GM19395 (cell line): ENCODE measurements around the gene RALA.

Source experiments
- ATAC-seq: cut with Tn5 transposase; IDR thresholded peaks from one replicate; pipeline ENCODE4 v1.9.1; 2021; ENCODE audit warnings: mild to moderate bottlenecking, moderate library complexity; ENCODE audit not compliant: unreplicated experiment

The RALA gene

DNA sequence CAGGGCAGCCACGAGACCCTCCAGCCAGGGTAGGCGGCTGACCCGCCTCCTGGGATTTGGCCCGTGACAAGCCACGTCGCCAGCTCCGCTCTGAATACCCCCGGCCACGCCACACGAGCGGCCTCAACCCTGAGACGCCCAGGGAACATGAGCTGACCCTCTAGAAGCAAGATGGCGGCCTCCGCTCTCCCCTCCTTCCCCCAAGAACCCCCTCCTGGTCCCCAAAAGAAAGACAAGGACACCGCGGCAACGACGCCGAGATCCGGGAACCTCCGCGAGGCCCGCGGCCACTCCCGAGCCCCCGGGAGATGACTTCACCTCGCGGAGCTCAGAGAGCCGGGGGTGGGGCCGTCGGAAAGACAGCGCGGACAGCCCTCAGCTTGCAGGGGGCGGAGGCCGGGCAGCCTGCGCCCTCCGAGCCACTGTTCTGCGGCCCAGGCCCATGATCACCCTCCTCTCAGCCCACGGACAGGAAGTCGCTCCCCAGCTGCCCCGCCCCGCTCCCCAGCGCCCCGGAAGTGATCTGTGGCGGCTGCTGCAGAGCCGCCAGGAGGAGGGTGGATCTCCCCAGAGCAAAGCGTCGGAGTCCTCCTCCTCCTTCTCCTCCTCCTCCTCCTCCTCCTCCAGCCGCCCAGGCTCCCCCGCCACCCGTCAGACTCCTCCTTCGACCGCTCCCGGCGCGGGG lies at the start of gene RALA:
Gene RALA, plus strand, starts transcription at position 526 of the 685 bp plus-strand sequence. CDS start 63,096 bp downstream, outside the sequence.
- peak; percentile 95 for ATAC-seq

GRCh38 chr7:39574673-39575349 lies 48.6 kb upstream of the RALA start:
- ATAC-seq = no peak

GRCh38 chr7:39577229-39577874 lies 46.0 kb upstream of the RALA start:
- ATAC-seq = no peak

- peak; percentile 99 for ATAC-seq
Measured at GRCh38 chr7:39580149-39580874, 43.1 kb upstream of the RALA start.

- ATAC-seq = no peak
Measured at GRCh38 chr7:39582536-39582935, 40.8 kb upstream of the RALA start.

- no peak for ATAC-seq
Measured at GRCh38 chr7:39583539-39583938, 39.8 kb upstream of the RALA start.

DNA sequence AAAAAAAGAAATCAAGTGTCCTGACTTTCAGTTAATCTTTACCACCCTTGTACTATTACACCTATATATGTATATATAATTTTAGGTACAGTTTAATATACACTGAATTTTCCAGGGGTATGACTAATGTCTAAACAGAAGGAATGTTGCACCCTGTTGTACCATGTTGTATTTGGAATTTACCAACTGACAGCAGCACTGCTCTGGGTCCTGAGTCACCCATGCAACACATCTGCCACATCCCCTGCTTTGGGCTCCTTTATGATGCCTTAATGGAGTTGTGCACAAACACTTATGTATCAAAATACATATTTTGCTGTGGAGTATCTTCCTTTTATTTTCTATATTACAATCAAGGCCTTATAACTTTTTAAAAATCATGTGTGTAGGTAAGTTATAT lies 36.0 kb upstream of the RALA start:
- ATAC-seq = no peak

GRCh38 chr7:39588416-39588815 lies 35.0 kb upstream of the RALA start:
- no peak for ATAC-seq

DNA sequence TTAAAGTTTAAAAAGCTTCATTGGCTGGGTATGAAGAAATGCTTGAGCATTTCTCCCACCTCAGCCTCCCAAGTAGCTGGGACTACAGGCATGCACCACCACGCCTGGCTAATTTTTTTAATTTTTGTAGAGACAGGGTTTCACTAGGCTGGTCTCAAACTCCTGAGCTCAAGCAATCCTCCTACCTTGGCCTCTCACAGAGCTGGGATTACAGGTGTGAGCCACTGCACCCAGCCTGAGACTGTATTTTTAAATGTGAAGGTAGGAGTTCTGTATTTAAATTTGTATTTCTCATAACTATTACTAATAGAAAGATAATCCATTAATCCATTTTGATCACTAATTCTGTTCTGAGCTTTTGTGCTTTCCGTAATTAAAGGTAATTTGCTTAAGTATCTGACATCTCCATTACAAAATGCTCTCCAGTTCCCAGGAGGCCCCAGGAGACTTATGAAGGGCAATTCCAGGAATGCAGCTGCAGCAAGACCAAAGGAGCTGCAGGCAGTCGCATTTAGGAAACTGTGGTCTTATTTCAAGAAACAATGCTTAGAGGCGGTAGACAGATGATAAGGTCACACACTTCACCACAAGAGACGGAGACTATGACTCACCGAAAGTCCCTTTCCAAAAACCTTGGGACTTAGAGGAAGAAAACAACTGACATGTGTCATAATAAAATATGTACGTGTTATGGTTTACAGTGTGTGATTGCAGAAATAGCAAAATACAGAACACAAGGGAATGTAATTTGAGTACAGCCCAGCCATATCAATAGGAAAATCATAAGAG lies 33.9 kb upstream of the RALA start:
- peak; percentile 96 for ATAC-seq

DNA sequence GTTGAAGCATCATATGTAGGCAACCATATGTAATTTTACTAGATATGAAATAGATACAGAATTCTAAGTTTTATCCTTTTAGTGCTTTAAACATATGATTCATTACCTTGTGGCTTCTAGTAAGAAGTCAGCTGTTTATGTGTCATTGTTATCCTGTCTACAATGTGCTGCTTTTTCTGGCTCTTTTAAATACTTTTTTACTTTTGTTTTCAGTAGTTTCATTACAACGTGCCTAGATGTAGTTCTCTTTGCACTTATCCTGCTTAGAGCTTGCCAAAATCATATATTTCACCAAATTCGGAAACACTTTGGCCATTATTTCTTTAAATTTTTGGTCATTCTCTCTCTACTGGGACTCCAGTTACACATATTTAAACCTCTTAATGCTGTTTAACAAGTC lies 30.8 kb upstream of the RALA start:
- ATAC-seq = no peak

GRCh38 chr7:39594988-39595620 lies 28.3 kb upstream of the RALA start:
- ATAC-seq = no peak

GRCh38 chr7:39602351-39602750 lies 21.0 kb upstream of the RALA start:
- ATAC-seq = no peak

- ATAC-seq = no peak
Measured at GRCh38 chr7:39603924-39604323, 19.4 kb upstream of the RALA start.

DNA sequence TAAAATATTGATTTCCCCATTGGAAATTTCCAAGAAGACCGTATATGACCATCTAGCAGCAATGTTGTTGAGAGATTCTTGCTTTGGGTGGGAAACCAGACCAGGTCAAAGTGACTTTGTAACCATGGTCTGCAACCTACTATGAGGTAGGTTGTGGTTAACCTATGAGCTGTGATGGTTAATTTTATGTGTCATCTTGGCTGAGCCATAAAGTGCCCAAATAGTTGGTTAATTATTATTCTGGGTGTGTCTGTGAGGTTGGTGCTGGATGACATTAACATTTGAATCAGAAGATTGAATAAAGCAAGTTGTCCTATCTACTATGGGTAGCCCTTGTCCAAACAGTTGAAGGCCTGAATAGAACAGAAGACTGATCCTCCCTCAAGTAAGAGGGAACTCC lies 18.3 kb upstream of the RALA start:
- ATAC-seq = no peak

GRCh38 chr7:39606352-39606751 lies 17.0 kb upstream of the RALA start:
- ATAC-seq = no peak

DNA sequence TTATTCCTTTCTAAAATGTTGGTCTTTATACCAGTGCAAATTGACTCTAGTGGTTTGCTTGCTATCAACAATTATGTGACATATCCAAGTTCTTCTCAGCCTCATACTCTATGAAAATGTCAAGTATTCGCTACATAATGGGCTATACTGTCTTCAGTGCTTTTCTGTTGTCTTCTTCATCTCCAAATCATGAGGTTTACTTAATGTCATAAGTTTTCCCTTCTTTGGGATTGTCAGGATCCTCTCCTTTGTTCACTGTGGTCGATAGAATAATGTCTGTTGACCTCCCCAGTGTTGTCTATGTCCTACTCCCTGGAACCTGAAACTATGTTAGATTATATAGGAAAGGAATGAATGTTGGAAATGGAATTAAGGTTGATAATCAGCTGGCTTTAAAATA lies 16.4 kb upstream of the RALA start:
- ATAC-seq = no peak

- ATAC-seq = no peak
Measured at GRCh38 chr7:39607865-39608264, 15.5 kb upstream of the RALA start.

DNA sequence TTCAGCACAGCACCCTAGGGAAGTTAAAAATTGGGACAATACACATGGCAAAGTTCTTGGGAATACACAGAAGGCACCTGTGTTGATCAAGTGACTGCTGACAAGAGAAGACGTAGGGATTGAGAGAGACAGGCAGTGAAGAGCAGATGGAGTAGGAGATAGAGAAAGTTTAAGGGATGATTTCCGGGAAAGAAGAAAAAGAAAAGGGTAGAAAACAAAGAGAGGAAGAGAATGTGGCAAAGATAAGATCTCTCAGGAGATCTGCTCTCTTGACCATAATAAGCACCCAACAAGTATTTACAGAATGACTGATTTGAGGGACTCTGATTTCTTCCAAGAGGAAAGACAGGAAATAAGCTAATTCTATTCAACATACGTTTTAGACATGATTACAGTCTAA lies 15.1 kb upstream of the RALA start:
- no peak for ATAC-seq

- ATAC-seq = no peak
Measured at GRCh38 chr7:39609113-39609934, 14.0 kb upstream of the RALA start.

DNA sequence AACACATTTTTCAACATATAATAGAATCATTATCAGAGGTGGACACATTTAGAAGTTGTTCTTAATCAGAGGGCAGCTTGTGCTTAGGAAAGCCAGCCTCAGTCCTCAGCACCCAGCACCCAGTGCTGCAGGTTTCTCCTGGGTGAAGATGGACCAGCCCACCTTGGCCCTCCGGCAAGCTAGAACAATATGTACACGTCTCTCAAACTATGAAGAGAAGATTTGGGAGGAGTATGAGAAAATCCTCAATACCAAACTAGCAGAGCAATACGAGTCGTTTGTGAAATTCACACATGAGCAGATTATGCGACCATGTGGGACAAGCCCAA lies 13.5 kb upstream of the RALA start:
- ATAC-seq = no peak
